HepG2 (cell line): Measurements from ENCODE around the gene QRFPR. TPM values are rescaled to one million over a fixed set of nuclear protein-coding genes. Genes with fewer than 3 reads are reported as not detected.

ENCODE experiments used
- ATAC-seq: fragments of 200-7000 bp; cut with Tn5 transposase; 3 replicates; pipeline ENCODE4 v1.9.1; 2020; ENCODE audit warnings: mild to moderate bottlenecking, moderate library complexity
- BruUV-seq: library from RNA; stranded (reverse); fragments of 400-500 nt; replicated peaks from 2 replicates; lab custom pipeline; 2021; lab: Mats Ljungman, UMichigan
- CTCF ChIA-PET: fragments of 300-600 bp; formaldehyde crosslinking; extraction: SDS; loops from one replicate; lab custom pipeline; 2021; ENCODE audit warnings: low total read pairs, inconsistent platforms, low intra/inter-chr PET ratio; lab: Yijun Ruan, JAX
- POLR2A ChIA-PET: fragments of 350-600 bp; sonication (Branson Sonifier 250); formaldehyde crosslinking; loops from one replicate; lab custom pipeline; 2020; ENCODE audit warnings: antibody characterized with exemption, inconsistent platforms; lab: Yijun Ruan, JAX
- DNase-seq: peaks from one replicate; pipeline ENCODE4 v3.0.0-alpha.2; 2015; ENCODE audit warnings: low spot score
- FAIRE-seq: peaks from 3 replicates; lab custom pipeline; 2011; peaks lifted over from hg19 to GRCh38; lab: Jason Lieb, UNC
- H2AFZ ChIP-seq: one replicate; pipeline ENCODE4 v1.6.1; 2011; ENCODE audit warnings: low read length, inconsistent platforms
- H3K27ac ChIP-seq: fragments of 300-600 bp; 3 replicates; pipeline ENCODE4 v1.8.0; 2011; ENCODE audit warnings: mixed run types, mild to moderate bottlenecking, mixed read lengths, low read length, inconsistent platforms; ENCODE audit not compliant: insufficient read depth; ENCODE audit errors: extremely low read length
- H3K27me3 ChIP-seq, 2 experiments: fragments of 200-600 bp in 1 of 2; 2 replicates in 1 of 2; 3 replicates in 1 of 2; pipeline versions ENCODE4 v1.6.0 to v1.8.0; 2011; ENCODE audit warnings: low read length in 2 of 2, mild to moderate bottlenecking in 2 of 2, moderate library complexity in 2 of 2, inconsistent platforms in 1 of 2; ENCODE audit not compliant: insufficient read depth in 2 of 2, control insufficient read depth in 1 of 2
- H3K36me3 ChIP-seq, 2 experiments: fragments of 200-600 bp in 1 of 2; replicated peaks in 1 of 2; 2 replicates in 1 of 2; 3 replicates in 1 of 2; pipeline versions ENCODE4 v1.5.1 to v1.8.0; 2011; ENCODE audit warnings: low read length in 2 of 2, inconsistent platforms in 1 of 2; ENCODE audit not compliant: insufficient read depth in 2 of 2, control insufficient read depth in 1 of 2
- H3K4me1 ChIP-seq: 2 replicates; pipeline ENCODE4 v1.5.1; 2012; ENCODE audit warnings: low read length, inconsistent platforms; ENCODE audit not compliant: insufficient read depth
- H3K4me2 ChIP-seq: 2 replicates; pipeline ENCODE4 v1.6.0; 2011; ENCODE audit warnings: low read depth, low read length, inconsistent platforms
- H3K4me3 ChIP-seq, 3 experiments: fragments of 200-600 bp in 1 of 3; sonication (generic), shearing (Covaris generic) in 1 of 3; replicated peaks in 1 of 3; 2 replicates each; pipeline ENCODE4 v1.5.1; 2011 to 2016; ENCODE audit warnings: low read length in 3 of 3, inconsistent platforms in 2 of 3, low read depth in 2 of 3, mild to moderate bottlenecking in 2 of 3, control low read depth in 1 of 3, mixed read lengths in 1 of 3; ENCODE audit not compliant: insufficient read depth in 1 of 3
- H3K79me2 ChIP-seq: one replicate; pipeline ENCODE4 v1.6.1; 2011; ENCODE audit warnings: low read length, inconsistent platforms; ENCODE audit not compliant: insufficient read depth
- H3K9ac ChIP-seq: 2 replicates; pipeline ENCODE4 v1.6.0; 2011; ENCODE audit warnings: mild to moderate bottlenecking, low read depth, low read length, inconsistent platforms; ENCODE audit not compliant: insufficient read depth
- H3K9me3 ChIP-seq: 2 replicates; pipeline ENCODE4 v1.5.1; 2012; ENCODE audit warnings: mild to moderate bottlenecking, low read length
- H4K20me1 ChIP-seq: 2 replicates; pipeline ENCODE4 v1.6.0; 2011; ENCODE audit warnings: inconsistent platforms, mild to moderate bottlenecking, low read length, moderate library complexity; ENCODE audit not compliant: insufficient read depth
- DPF2 ChIP-seq: sonication (generic); formaldehyde crosslinking; IDR thresholded peaks from 2 replicates; pipeline ENCODE4 v1.4.0; 2020; ENCODE audit warnings: mild to moderate bottlenecking, low read depth, missing genetic modification reagents, borderline replicate concordance
- KDM3A ChIP-seq: IDR thresholded peaks from 2 replicates; pipeline ENCODE4 v1.6.1; 2018; ENCODE audit warnings: low read depth, missing compliant biosample characterization
- STAT6 ChIP-seq: sonication (generic); formaldehyde crosslinking; IDR thresholded peaks from 2 replicates; pipeline ENCODE4 v1.4.0; 2020; ENCODE audit warnings: missing genetic modification reagents, mild to moderate bottlenecking, borderline replicate concordance
- TCF12 ChIP-seq, 2 experiments: fragments of 450-650 bp in 1 of 2; sonication (generic) in 1 of 2; formaldehyde crosslinking in 1 of 2; IDR thresholded peaks; 2 replicates each; pipeline versions ENCODE4 v1.6.1 to v1.8.0; 2017 to 2022; ENCODE audit warnings: antibody characterized with exemption in 1 of 2, mild to moderate bottlenecking in 1 of 2, missing genetic modification reagents in 1 of 2, moderate library complexity in 1 of 2
- ZBED4 ChIP-seq: sonication (generic); formaldehyde crosslinking; IDR thresholded peaks from 2 replicates; pipeline ENCODE4 v1.4.0; 2020; ENCODE audit warnings: missing genetic modification reagents, borderline replicate concordance
- ZBTB43 ChIP-seq: sonication (generic); formaldehyde crosslinking; conservative IDR thresholded peaks from 2 replicates; pipeline ENCODE4 v1.4.0; 2020; ENCODE audit warnings: missing genetic modification reagents
- ZKSCAN1 ChIP-seq: fragments of 150-350 bp; IDR thresholded peaks from 2 replicates; pipeline ENCODE4 v1.6.1; 2014; ENCODE audit warnings: low read length
- ZNF441 ChIP-seq: sonication (generic); formaldehyde crosslinking; IDR thresholded peaks from 2 replicates; pipeline ENCODE4 v1.7.0; 2021; ENCODE audit warnings: missing genetic modification reagents, borderline replicate concordance
- ZNF766 ChIP-seq: sonication (generic); formaldehyde crosslinking; IDR thresholded peaks from 2 replicates; pipeline ENCODE4 v1.5.0; 2020; ENCODE audit warnings: missing genetic modification reagents, borderline replicate concordance
- WGBS: methylation state at CpG from one replicate; pipeline ENCODE4 v1.1.6; 2017; ENCODE audit warnings: low lambda C conversion rate; 5-methylcytosine and 5-hydroxymethylcytosine counted together
- in situ Hi-C: cut with HindIII; loops from 2 replicates; pipeline ENCODE4 v1.10.0; 2017; ENCODE audit warnings: low pct_unique_long_range_greater_than_20kb; ENCODE audit not compliant: extremely low pct_ligation_motif_present
- intact Hi-C: fragments of 100-400 bp; cut with micrococcal nuclease; formaldehyde crosslinking; loops from one replicate; pipeline ENCODE4 v1.10.0; 2022; ENCODE audit not compliant: unreplicated experiment
- polyA plus RNA-seq, 8 experiments: library from polyadenylated mRNA; depleted of rRNA in 3 of 8; stranded (reverse) in 7 of 8; unstranded in 1 of 8; fragments of >200 nt; fragmentation: Illumina TruSeq in 4 of 8; extraction: Trizol in 4 of 8; gene quantifications; 2 replicates each; pipeline versions ENCODE4 v1.2.1 to v1.2.3, GENCODE V29; 2011 to 2016; ENCODE audit warnings: low read depth in 4 of 8, missing spikeins in 1 of 8, mixed read lengths in 1 of 8; ENCODE audit not compliant: insufficient read depth in 1 of 8
- total RNA-seq, 5 experiments: library from RNA; depleted of rRNA; stranded (reverse); fragments of >200 nt; fragmentation: Illumina TruSeq; extraction: Trizol; gene quantifications; 2 replicates each; pipeline ENCODE4 v1.2.3, GENCODE V29; 2016; ENCODE audit warnings: low read depth in 1 of 5
- TF ChIP-seq, protein P1 (sequence below): IDR thresholded peaks from 2 replicates; pipeline ENCODE4 v1.6.1; 2016; ENCODE audit warnings: missing genetic modification reagents, missing compliant biosample characterization

QRFPR gene
- total and polyA plus RNA-seq, 2 of the 13 experiments (the other 11 are each of a cell fraction or from before 2014, with no cell fraction given), result not detected

DNA sequence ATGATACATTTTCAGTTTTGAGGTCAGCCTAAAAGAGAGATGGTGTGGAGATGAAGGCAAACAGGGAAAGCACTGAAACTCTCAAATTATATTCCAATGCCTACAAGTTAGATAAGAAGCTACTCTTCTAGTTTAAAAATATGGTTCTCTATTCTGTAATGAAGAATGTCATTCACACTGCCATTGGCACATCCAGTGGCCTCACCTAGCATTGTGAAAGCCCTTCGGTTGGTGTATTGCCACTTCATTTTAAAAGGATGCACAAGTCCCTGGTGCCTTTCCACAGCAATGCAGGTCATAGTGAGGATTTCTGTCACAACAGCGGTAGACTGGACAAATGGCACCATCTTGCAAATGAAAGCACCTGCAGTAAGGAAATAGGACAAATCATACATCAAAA is 40.6 kb downstream of the QRFPR start:
- H3K4me1 ChIP-seq, result no peaks in the 10 kb centered on the region
- intact Hi-C loops (no loop called here), in situ Hi-C loops (no loop called here)
- DNase-seq, result no peak
- H3K79me2 ChIP-seq, result no peaks in the 10 kb centered on the region
- H3K4me2 ChIP-seq, result no peak overlapping the region
- no peak overlapping the region for H2AFZ ChIP-seq
- H3K9me3 ChIP-seq, result no peaks in the 10 kb centered on the region
- H3K4me3 ChIP-seq, result no peak overlapping the region
- H4K20me1 ChIP-seq, result no peaks in the 10 kb centered on the region
- TF ChIP-seq ZBTB43 (CRISPR knock-in tag) (no peak), ZKSCAN1 (no peak), STAT6 (CRISPR knock-in tag) (no peak), DPF2 (no peak), KDM3A (CRISPR knock-in tag) (no peak), ZBED4 (CRISPR knock-in tag) (no peak), TCF12 (IDR thresholded peaks at IDR 0.05) (no peak), TCF12 (CRISPR knock-in tag; IDR thresholded peaks at IDR 0.05) (no peak), ZNF441 (CRISPR knock-in tag) (no peak), ZNF766 (CRISPR knock-in tag) (no peak)
- TF ChIP-seq, protein P1, sequence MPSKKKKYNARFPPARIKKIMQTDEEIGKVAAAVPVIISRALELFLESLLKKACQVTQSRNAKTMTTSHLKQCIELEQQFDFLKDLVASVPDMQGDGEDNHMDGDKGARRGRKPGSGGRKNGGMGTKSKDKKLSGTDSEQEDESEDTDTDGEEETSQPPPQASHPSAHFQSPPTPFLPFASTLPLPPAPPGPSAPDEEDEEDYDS (CRISPR knock-in tag), result no peak
- no peak overlapping the region for H3K9ac ChIP-seq
- no peak overlapping the region for H3K27ac ChIP-seq
- ChIA-PET POLR2A (no interaction called here), CTCF (no interaction called here)
- no peaks in the 10 kb centered on the region for H3K27me3 ChIP-seq
- WGBS, result 0% methylated on average over 2 of the region's 2 CpGs
- BruUV-seq, result no TSS peak
- no peaks in the 10 kb centered on the region for H3K36me3 ChIP-seq
- no peak for FAIRE-seq
- ATAC-seq, result no peak
